Large intestine (tissue), 3 donors: ENCODE results near the gene TM4SF1. TPM values are rescaled to one million over a fixed set of nuclear protein-coding genes. Genes with fewer than 3 reads are reported as not detected.
"Not testable (repeated sequence)": the region's sequence is repeated elsewhere in the genome, so short reads cannot be mapped to it uniquely, and the experiment has no call there.

Source experiments
- DNase-seq, 2 donors: peaks; one replicate each; pipeline versions ENCODE4 v3.0.0 to v3.0.0-alpha.2; 2013
- H3K27ac ChIP-seq: one replicate; pipeline ENCODE4 v1.5.1; 2013; ENCODE audit warnings: low read length
- H3K27me3 ChIP-seq: 2 replicates; pipeline ENCODE4 v1.6.1; 2013; ENCODE audit warnings: low read length; ENCODE audit not compliant: control insufficient read depth, insufficient read depth
- H3K36me3 ChIP-seq: 2 replicates; pipeline ENCODE4 v1.6.1; 2013; ENCODE audit warnings: low read length; ENCODE audit not compliant: control insufficient read depth, insufficient read depth
- H3K4me1 ChIP-seq: one replicate; pipeline ENCODE4 v1.6.1; 2013; ENCODE audit warnings: low read length; ENCODE audit not compliant: control insufficient read depth, insufficient read depth
- H3K4me3 ChIP-seq: one replicate; pipeline ENCODE4 v1.5.1; 2013; ENCODE audit warnings: low read length
- H3K9me3 ChIP-seq: one replicate; pipeline ENCODE4 v1.6.1; 2013; ENCODE audit warnings: mild to moderate bottlenecking, low read depth, low read length, moderate library complexity; ENCODE audit not compliant: control insufficient read depth
- WGBS: methylation state at CpG from one replicate; pipeline ENCODE4 v1.1.5; 2013; ENCODE audit warnings: low lambda C conversion rate; ENCODE audit not compliant: insufficient coverage; 5-methylcytosine and 5-hydroxymethylcytosine counted together
- polyA plus RNA-seq: library from polyadenylated mRNA; unstranded; fragments of 120-200 nt; gene quantifications from one replicate; pipeline ENCODE4 v1.2.1, GENCODE V29; 2013

TM4SF1 gene
- polyA plus RNA-seq, 1 donor, result 56.9 TPM

GRCh38 chr3:149385617-149386298 lies 8.3 kb upstream of the TM4SF1 start:
- DNase-seq, result no peak
- no peaks in the 10 kb centered on the region for H3K27me3 ChIP-seq
- WGBS, result no CpG with 5 or more reads among the region's 7 CpGs
- H3K4me1 ChIP-seq, result peaks cover 47% of the 10 kb centered on the region
- H3K36me3 ChIP-seq, result no peaks in the 10 kb centered on the region
- peak overlapping the region; percentile 66 for H3K27ac ChIP-seq
- no peaks in the 10 kb centered on the region for H3K9me3 ChIP-seq
- no peak overlapping the region for H3K4me3 ChIP-seq

DNA sequence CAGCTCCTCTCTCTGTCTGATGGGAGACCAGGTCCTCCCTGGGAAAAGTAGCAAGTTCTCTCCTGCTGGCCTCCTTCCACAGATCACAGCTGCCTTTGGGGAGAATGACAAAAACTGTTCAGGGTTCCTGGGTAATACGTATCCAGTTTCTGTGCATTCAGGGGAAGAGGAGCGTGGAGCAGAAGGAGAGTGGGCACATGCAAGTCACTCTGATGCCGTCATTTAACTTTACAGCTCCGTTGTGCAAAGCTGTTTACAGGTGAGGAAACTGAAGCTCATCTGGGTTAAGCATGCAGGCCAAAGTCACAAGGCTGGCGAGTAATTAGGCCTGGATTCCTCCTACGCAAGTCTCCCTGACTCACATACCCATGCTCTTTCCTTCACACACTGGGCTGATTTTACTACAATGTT lies 7.5 kb upstream of the TM4SF1 start:
- Histone ChIP-seq H3K36me3 (no peaks in the 10 kb centered on the region), H3K4me3 (no peak overlapping the region), H3K9me3 (no peaks in the 10 kb centered on the region), H3K4me1 (peaks cover 46% of the 10 kb centered on the region), H3K27me3 (no peaks in the 10 kb centered on the region), H3K27ac (peak overlapping the region; percentile 66)
- no CpG with 5 or more reads among the region's 6 CpGs for WGBS
- peak; percentile 62 to 80 for DNase-seq

- no peak for DNase-seq
- Histone ChIP-seq H3K27ac (no peak overlapping the region), H3K27me3 (no peaks in the 10 kb centered on the region), H3K9me3 (no peaks in the 10 kb centered on the region), H3K36me3 (no peaks in the 10 kb centered on the region), H3K4me1 (peaks cover 46% of the 10 kb centered on the region), H3K4me3 (no peak overlapping the region)
Measured at GRCh38 chr3:149384167-149384566, 6.7 kb upstream of the TM4SF1 start.

GRCh38 chr3:149383703-149384102 lies 6.3 kb upstream of the TM4SF1 start:
- Histone ChIP-seq H3K36me3 (no peaks in the 10 kb centered on the region), H3K4me1 (peaks cover 43% of the 10 kb centered on the region), H3K27me3 (no peaks in the 10 kb centered on the region), H3K27ac (no peak overlapping the region), H3K4me3 (no peak overlapping the region), H3K9me3 (no peaks in the 10 kb centered on the region)
- DNase-seq, result no peak

GRCh38 chr3:149382518-149382917 lies 5.1 kb upstream of the TM4SF1 start:
- no peak overlapping the region for H3K4me3 ChIP-seq
- no peaks in the 10 kb centered on the region for H3K36me3 ChIP-seq
- H3K27ac ChIP-seq, result no peak overlapping the region
- H3K4me1 ChIP-seq, result peaks cover 45% of the 10 kb centered on the region
- H3K9me3 ChIP-seq, result no peaks in the 10 kb centered on the region
- no peaks in the 10 kb centered on the region for H3K27me3 ChIP-seq
- WGBS, result no CpG with 5 or more reads among the region's 6 CpGs
- DNase-seq, result no peak

GRCh38 chr3:149382101-149382467 lies 4.6 kb upstream of the TM4SF1 start:
- Histone ChIP-seq H3K4me3 (no peak overlapping the region), H3K27ac (no peak overlapping the region), H3K36me3 (no peaks in the 10 kb centered on the region), H3K9me3 (no peaks in the 10 kb centered on the region), H3K27me3 (no peaks in the 10 kb centered on the region), H3K4me1 (peaks cover 46% of the 10 kb centered on the region)
- no peak for DNase-seq
- 23% methylated on average over 3 of the region's 4 CpGs for WGBS

DNA sequence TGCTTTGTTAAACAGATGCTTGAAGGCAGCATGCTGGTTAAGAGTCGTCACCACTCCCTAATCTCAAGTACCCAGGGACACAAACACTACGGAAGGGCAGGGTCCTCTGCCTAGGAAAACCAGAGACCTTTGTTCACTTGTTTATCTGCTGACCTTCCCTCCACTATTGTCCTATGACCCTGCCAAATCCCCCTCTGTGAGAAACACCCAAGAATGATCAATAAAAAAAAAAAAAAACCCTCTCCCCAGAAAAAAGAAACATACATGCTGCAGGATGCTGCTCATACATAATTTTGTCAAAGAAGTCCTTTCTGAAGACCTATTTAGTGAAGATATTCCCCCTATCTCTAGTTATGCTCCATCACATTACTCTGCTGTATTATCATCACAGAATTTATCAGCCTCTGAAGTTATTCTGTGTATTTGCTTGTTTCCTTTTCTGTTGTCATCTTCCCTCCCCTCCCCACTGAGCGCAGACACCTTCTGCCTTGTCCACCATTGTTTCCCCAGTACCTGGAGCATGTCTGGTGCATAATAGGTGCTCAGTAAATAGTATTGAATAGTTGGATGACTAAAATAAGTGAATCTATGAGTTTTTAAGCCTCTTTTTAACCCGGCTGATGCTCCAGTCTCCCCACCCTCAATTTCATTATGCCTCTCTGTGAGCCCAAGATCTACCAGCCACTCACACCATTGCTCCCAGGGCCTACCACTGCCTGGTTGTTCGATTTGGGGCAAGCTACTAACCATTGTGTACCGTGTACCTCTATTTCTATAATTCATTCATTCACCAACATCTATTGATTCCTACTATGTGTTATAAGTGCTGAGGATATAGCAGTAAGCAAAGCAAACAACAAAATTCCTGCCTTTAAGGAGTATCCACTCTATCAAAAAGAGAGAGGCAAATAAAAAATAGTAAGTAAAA lies 4.0 kb upstream of the TM4SF1 start:
- WGBS, result 60% methylated on average over 1 of the region's 6 CpGs
- Histone ChIP-seq H3K27me3 (no peaks in the 10 kb centered on the region), H3K27ac (no peak overlapping the region), H3K9me3 (no peaks in the 10 kb centered on the region), H3K4me1 (peaks cover 40% of the 10 kb centered on the region), H3K4me3 (no peak overlapping the region), H3K36me3 (no peaks in the 10 kb centered on the region)
- no peak for DNase-seq

DNA sequence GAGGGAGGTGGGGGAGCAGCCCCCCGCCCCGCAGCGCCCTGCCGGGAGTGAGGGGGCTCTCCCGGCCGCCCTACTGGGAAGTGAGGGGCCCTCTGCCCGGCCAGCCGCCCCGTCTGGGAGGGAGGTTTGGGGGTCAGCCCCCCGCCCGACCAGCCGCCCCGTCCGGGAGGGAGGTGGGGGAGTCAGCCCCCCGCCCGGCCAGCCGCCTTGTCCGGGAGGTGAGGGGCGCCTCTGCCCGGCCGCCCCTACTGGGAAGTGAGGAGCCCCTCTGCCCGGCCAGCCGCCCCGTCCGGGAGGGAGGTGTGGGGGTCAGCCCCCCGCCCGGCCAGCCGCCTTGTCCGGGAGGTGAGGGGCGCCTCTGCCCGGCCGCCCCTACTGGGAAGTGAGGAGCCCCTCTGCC lies 2.8 kb upstream of the TM4SF1 start:
- not testable (repeated sequence) for H3K27me3 ChIP-seq, H3K36me3 ChIP-seq, H3K9me3 ChIP-seq, DNase-seq, H3K4me3 ChIP-seq, H3K27ac ChIP-seq
- peaks cover 31% of the 10 kb centered on the region for H3K4me1 ChIP-seq
- no CpG with 5 or more reads among the region's 32 CpGs for WGBS

- 92% methylated on average over 2 of the region's 9 CpGs for WGBS
- H3K27ac ChIP-seq, result peak overlapping the region; percentile 51
- no peak for DNase-seq
- H3K9me3 ChIP-seq, result no peaks in the 10 kb centered on the region
- H3K4me1 ChIP-seq, result peaks cover 32% of the 10 kb centered on the region
- H3K4me3 ChIP-seq, result no peak overlapping the region
- H3K27me3 ChIP-seq, result no peaks in the 10 kb centered on the region
- H3K36me3 ChIP-seq, result no peaks in the 10 kb centered on the region
Measured at GRCh38 chr3:149378478-149379309, 1.2 kb upstream of the TM4SF1 start.

GRCh38 chr3:149376718-149377407 lies 586 bp downstream of the TM4SF1 start:
- WGBS, result 84% methylated on average over 3 of the region's 8 CpGs
- DNase-seq, result no peak
- Histone ChIP-seq H3K9me3 (no peaks in the 10 kb centered on the region), H3K36me3 (no peaks in the 10 kb centered on the region), H3K4me3 (peak overlapping the region; percentile 29), H3K4me1 (peaks cover 34% of the 10 kb centered on the region), H3K27ac (peak overlapping the region; percentile 51), H3K27me3 (no peaks in the 10 kb centered on the region)
